ENCODE results near the gene BIN1.

Gene BIN1

DNA sequence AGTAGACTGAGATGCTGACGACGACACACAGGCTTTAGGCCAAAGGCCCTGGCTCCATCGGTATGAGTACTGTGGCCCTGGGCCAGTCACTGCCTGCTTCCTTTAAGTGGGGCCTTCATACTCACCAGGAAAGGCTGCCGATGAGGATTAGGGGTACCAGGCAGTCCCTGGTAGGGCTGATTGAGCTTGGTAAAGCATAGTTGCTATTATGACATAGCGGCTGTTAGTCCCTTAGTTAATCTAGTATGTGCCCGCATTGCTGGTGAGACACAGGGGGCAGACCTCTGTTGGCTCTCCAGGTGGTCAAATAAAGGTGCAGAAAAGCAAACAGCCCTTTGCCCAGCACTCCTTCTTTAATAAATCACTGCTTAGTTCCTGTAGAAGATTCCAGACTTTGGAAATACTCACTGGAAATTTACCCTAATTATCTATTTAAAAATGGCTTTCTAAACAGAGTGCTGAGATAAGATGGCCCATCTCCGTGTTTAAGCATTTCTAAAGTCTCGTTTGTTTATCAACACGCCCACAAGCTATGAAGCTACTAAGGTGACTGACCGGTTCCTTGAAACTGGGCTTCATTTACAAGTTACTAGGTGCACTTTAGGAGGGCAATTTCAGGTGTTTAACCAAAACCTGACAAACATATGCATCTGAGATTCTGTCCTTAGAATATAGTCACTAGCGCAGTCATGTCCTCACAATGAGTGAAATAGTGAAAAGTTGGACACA lies 8.7 kb upstream of the BIN1 start:
- H3K4me1 Mint-ChIP-seq: peaks cover 5% of the 10 kb centered on the region
- peaks cover 7% of the 10 kb centered on the region for H3K27me3 Mint-ChIP-seq (ENCODE audit: low read depth)
- TF ChIP-seq, protein P1, sequence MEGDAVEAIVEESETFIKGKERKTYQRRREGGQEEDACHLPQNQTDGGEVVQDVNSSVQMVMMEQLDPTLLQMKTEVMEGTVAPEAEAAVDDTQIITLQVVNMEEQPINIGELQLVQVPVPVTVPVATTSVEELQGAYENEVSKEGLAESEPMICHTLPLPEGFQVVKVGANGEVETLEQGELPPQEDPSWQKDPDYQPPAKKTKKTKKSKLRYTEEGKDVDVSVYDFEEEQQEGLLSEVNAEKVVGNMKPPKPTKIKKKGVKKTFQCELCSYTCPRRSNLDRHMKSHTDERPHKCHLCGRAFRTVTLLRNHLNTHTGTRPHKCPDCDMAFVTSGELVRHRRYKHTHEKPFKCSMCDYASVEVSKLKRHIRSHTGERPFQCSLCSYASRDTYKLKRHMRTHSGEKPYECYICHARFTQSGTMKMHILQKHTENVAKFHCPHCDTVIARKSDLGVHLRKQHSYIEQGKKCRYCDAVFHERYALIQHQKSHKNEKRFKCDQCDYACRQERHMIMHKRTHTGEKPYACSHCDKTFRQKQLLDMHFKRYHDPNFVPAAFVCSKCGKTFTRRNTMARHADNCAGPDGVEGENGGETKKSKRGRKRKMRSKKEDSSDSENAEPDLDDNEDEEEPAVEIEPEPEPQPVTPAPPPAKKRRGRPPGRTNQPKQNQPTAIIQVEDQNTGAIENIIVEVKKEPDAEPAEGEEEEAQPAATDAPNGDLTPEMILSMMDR (IDR thresholded peaks at IDR 0.05; ENCODE audit: unreplicated experiment in 3 of 3): no peak
- peaks cover under 1% of the 10 kb centered on the region for H3K36me3 Mint-ChIP-seq (ENCODE audit: low read depth)
- no peak overlapping the region for H3K27ac Mint-ChIP-seq
- H3K4me3 Mint-ChIP-seq: no peak overlapping the region
- peaks cover 2% of the 10 kb centered on the region for H3K9me3 Mint-ChIP-seq

- TF ChIP-seq, protein P1 (IDR thresholded peaks at IDR 0.05; ENCODE audit: unreplicated experiment in 3 of 3): no peak
- Mint-ChIP-seq H3K27me3 (ENCODE audit: low read depth) (peaks cover 7% of the 10 kb centered on the region), H3K36me3 (ENCODE audit: low read depth) (no peaks in the 10 kb centered on the region), H3K9me3 (no peaks in the 10 kb centered on the region), H3K4me1 (peaks cover 23% of the 10 kb centered on the region), H3K4me3 (peak overlapping the region in 1 of 3 experiments; percentile 38), H3K27ac (peak overlapping the region in 1 of 3 experiments; percentile 54)
These were observed 4.0 kb upstream of the BIN1 start for GRCh38 chr2:127110985-127111384.

DNA sequence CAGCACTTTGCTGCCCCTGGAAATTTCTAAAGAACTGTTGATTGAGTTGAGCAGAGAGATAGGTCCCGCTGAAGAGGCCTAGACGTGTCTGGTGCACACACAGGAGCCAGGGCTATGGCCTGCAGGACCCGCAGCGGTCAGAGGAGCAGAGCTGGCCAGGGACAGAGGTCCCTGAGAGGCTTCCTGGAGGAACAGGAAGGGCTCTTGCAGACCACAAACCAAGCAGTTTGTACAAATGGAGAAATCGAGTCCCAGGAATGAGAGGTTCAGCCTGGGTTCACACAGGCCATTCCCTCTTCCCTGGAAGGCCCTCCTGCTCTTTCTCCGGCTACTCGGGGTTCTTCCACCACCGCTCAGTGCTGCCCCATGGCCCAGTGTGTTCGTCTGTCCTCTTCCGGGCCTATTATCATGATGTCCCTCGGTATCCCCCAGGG lies 1.2 kb upstream of the BIN1 start:
- no peaks in the 10 kb centered on the region for H3K36me3 Mint-ChIP-seq (ENCODE audit: low read depth)
- TF ChIP-seq, protein P1 (IDR thresholded peaks at IDR 0.05; ENCODE audit: unreplicated experiment in 3 of 3): no peak
- H3K27me3 Mint-ChIP-seq (ENCODE audit: low read depth): no peaks in the 10 kb centered on the region
- H3K9me3 Mint-ChIP-seq: no peaks in the 10 kb centered on the region
- H3K4me3 Mint-ChIP-seq: peak overlapping the region; percentile 90 to 93 (median 91)
- peak overlapping the region; percentile 89 to 96 (median 92) for H3K27ac Mint-ChIP-seq
- peaks cover 42% of the 10 kb centered on the region for H3K4me1 Mint-ChIP-seq

GRCh38 chr2:127107622-127107999 lies 657 bp upstream of the BIN1 start:
- Mint-ChIP-seq H3K36me3 (ENCODE audit: low read depth) (no peaks in the 10 kb centered on the region), H3K9me3 (no peaks in the 10 kb centered on the region), H3K27ac (peak overlapping the region; percentile 89 to 96 (median 92)), H3K4me3 (peak overlapping the region; percentile 90 to 93 (median 91)), H3K4me1 (peaks cover 47% of the 10 kb centered on the region), H3K27me3 (ENCODE audit: low read depth) (no peaks in the 10 kb centered on the region)
- TF ChIP-seq, protein P1 (IDR thresholded peaks at IDR 0.05; ENCODE audit: unreplicated experiment in 3 of 3): peak in 2 of 3 experiments; percentile 18 to 31

GRCh38 chr2:127106457-127106990 lies 430 bp downstream of the BIN1 start:
- Mint-ChIP-seq H3K4me3 (peak overlapping the region; percentile 82 to 96 (median 87)), H3K9me3 (no peaks in the 10 kb centered on the region), H3K27me3 (ENCODE audit: low read depth) (no peaks in the 10 kb centered on the region), H3K4me1 (peaks cover 58% of the 10 kb centered on the region), H3K36me3 (ENCODE audit: low read depth) (no peaks in the 10 kb centered on the region), H3K27ac (peak overlapping the region in 2 of 3 experiments; percentile 18 to 92)
- TF ChIP-seq, protein P1 (IDR thresholded peaks at IDR 0.05; ENCODE audit: unreplicated experiment in 3 of 3): no peak

Data from nephron (organoid).